LNCAP (cell line): ENCODE measurements around the gene CD74.

Experiments
- TF ChIP-seq, protein P1 (sequence below): fragments of 450-650 bp; IDR thresholded peaks from 2 replicates; pipeline ENCODE4 v1.5.1; 2017; ENCODE audit warnings: mild to moderate bottlenecking

The CD74 gene

DNA sequence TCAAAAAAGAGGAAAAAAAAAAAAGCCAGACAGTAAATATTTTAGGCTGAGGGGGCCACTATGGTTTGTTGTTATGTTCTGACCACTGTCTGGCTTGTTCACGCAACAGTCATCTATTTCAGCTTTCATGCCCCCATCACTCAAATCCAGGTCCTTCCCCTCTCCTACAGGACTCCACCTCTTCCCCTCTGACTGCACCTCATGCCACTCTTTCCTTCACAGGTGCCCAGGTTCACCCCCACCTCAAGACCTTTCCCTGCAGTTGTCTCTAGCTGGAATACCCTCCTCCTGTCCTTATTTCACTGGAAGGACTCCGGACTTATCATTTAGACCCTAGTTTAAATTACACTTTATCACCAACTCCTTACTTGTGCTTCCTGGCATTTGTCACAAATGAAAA, 33.4 kb upstream of the CD74 start:
- TF ChIP-seq, protein P1, sequence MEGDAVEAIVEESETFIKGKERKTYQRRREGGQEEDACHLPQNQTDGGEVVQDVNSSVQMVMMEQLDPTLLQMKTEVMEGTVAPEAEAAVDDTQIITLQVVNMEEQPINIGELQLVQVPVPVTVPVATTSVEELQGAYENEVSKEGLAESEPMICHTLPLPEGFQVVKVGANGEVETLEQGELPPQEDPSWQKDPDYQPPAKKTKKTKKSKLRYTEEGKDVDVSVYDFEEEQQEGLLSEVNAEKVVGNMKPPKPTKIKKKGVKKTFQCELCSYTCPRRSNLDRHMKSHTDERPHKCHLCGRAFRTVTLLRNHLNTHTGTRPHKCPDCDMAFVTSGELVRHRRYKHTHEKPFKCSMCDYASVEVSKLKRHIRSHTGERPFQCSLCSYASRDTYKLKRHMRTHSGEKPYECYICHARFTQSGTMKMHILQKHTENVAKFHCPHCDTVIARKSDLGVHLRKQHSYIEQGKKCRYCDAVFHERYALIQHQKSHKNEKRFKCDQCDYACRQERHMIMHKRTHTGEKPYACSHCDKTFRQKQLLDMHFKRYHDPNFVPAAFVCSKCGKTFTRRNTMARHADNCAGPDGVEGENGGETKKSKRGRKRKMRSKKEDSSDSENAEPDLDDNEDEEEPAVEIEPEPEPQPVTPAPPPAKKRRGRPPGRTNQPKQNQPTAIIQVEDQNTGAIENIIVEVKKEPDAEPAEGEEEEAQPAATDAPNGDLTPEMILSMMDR = no peak

- TF ChIP-seq, protein P1 = no peak
These were observed 32.1 kb upstream of the CD74 start for GRCh38 chr5:150444770-150445169.

DNA sequence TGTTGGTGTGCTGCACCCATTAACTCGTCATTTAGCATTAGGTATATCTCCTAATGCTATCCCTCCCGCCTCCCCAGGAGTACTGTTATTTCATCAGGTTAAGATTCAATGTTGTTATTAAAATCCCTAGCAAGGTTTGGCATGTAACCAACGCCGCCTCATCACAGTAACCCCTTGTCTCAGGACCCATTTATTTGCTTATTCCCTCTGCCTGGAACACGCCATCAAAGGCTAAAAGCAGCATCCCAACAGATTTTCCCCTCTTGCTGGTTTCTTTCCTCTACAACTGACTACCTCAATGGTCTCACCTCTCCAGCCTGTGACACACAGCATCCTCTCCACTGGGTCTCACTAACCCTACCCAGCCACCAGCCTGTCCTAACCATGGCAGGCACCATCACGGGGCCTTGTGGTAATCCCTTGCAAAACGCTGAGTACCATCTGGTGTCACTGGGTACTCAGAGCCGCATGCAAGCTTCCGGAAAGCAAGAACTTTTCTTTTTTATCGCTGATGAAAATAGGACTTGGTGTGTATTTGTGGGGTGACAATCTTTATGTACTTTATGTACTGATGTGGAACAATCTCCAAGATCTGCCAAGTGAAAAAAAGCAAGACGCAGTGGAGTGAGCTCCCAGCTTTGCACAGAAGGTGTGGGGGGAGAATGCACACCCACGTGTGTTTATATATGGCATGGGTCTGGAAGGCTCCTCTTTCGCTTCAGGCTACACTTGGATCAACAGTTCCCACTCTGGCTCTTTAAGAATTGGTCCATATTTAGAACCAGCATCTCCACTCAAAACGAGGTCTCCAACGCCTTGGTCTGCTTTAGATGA, 30.7 kb upstream of the CD74 start:
- TF ChIP-seq, protein P1 = no peak

DNA sequence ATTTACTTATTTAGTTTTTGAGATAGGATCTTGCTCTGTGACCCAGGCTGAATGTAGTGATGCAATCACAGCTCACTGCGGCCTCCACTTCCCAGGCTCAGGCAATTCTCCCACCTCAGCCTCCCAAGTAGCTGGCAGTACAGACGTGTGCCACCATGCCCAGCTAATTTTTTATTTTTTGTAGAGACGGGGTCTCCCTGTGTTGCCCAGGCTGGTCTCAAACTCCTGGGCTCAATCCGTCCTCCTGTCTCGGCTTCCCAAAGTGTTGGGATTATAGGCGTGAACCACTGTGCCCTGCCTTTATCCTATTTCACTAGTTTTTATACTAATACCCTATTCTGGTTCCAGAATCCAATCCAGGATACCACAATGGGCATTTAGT, 30.0 kb upstream of the CD74 start:
- TF ChIP-seq, protein P1 = no peak

GRCh38 chr5:150441813-150442698, 29.3 kb upstream of the CD74 start:
- TF ChIP-seq, protein P1 = no peak

DNA sequence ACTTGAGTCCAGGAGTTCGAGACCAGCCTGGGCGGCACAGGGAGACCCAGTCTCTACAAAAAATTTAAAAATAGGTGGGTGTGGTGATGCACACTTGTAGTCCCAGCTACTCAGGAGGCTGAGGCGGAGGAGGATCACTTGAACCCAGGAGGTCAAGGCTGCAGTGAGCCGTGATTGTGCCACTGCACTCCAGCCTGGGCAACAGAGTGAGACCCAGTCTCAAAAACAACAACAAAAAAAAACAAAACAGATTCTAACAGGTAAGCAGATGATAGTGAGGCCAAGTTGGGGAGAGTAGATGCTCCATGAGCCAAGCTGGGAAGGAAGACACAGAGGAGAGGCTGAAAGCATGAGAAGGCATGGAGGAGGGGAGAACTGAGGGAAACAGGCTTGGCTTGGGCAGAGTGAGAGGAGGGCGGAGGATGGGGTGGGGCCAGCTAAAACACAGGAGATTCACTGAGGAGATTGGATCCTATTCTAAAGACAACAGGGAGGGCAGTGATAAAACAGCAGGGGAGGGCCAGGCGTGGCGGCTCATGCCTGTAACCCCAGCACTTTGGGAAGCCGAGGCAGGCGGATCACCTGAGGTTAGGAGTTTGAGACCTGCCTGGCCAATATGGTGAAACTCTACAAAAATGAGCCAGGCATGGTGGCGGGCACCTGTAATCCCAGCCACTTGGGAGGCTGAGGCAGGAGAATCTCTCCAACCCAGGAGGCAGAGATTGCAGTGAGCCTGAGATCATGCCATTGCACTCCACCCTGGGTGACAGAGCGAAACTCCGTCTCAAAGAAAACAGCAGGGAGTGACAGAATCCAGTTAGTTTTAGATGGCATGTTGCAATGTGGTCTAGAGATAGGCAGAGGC, 28.5 kb upstream of the CD74 start:
- TF ChIP-seq, protein P1 = no peak
